ENCODE results near the gene WIZ. TPM values are rescaled to one million over a fixed set of nuclear protein-coding genes. Genes with fewer than 3 reads are reported as not detected.

The WIZ gene
- total RNA-seq, 1 donor from 2014 or later: 90.4 TPM

GRCh38 chr19:15466851-15467733 lies 17.3 kb upstream of the WIZ start:
- no peak for TF ChIP-seq CTCF (IDR thresholded peaks at IDR 0.05)
- intact Hi-C loops (cut with DNase I): no loop called here
- Histone ChIP-seq H3K4me1 (peaks cover 0 to 5% of the 10 kb centered on the region in 2 donors), H3K27ac (no peak overlapping the region), H3K4me3 (no peak overlapping the region), H3K27me3 (peaks cover 17% of the 10 kb centered on the region), H3K36me3 (no peaks in the 10 kb centered on the region), H3K9me3 (no peaks in the 10 kb centered on the region)
- no peak for DNase-seq (ENCODE audit: low spot score in 2 of 2)

GRCh38 chr19:15464394-15465385 lies 14.9 kb upstream of the WIZ start, which contains the start of gene RASAL3:
Gene RASAL3 (minus strand): TSS chr19:15464544. CDS start chr19:15464358, 186 bp downstream.
- Histone ChIP-seq H3K4me1 (peaks cover 0 to 4% of the 10 kb centered on the region in 2 donors), H3K4me3 (peak within 1 kb of the TSS; percentile 30 to 50), H3K27ac (no peak within 1 kb of the TSS), H3K36me3 (no peaks in the 10 kb centered on the region), H3K27me3 (peaks cover 8% of the 10 kb centered on the region), H3K9me3 (no peaks in the 10 kb centered on the region)
- no peak for TF ChIP-seq CTCF (IDR thresholded peaks at IDR 0.05)
- DNase-seq (ENCODE audit: low spot score in 2 of 2): no peak
- intact Hi-C loops (cut with DNase I): no loop called here

GRCh38 chr19:15463861-15464371 lies 14.2 kb upstream of the WIZ start:
- no peak for DNase-seq (ENCODE audit: low spot score in 2 of 2)
- Histone ChIP-seq H3K27ac (no peak overlapping the region), H3K36me3 (no peaks in the 10 kb centered on the region), H3K9me3 (no peaks in the 10 kb centered on the region), H3K4me3 (peak overlapping the region; percentile 30 to 50), H3K27me3 (peaks cover under 1% of the 10 kb centered on the region), H3K4me1 (no peaks in the 10 kb centered on the region)
- TF ChIP-seq CTCF (IDR thresholded peaks at IDR 0.05): no peak
- intact Hi-C loops (cut with DNase I): no loop called here

- no peaks in the 10 kb centered on the region for H3K9me3 ChIP-seq
- intact Hi-C loops (cut with DNase I): no loop called here
- TF ChIP-seq CTCF (IDR thresholded peaks at IDR 0.05): no peak
- no peak overlapping the region for H3K4me3 ChIP-seq
- H3K27ac ChIP-seq: no peak overlapping the region
- peaks cover 5% of the 10 kb centered on the region for H3K27me3 ChIP-seq
- H3K4me1 ChIP-seq: peaks cover 3% of the 10 kb centered on the region in 2 donors
- no peak for DNase-seq (ENCODE audit: low spot score in 2 of 2)
- H3K36me3 ChIP-seq: no peaks in the 10 kb centered on the region
These were observed 11.9 kb upstream of the WIZ start for GRCh38 chr19:15461694-15462093.

- Histone ChIP-seq H3K27me3 (peaks cover 10% of the 10 kb centered on the region), H3K4me1 (peaks cover 3 to 8% of the 10 kb centered on the region in 2 donors), H3K4me3 (peak overlapping the region; percentile 33 to 52), H3K27ac (no peak overlapping the region), H3K36me3 (no peaks in the 10 kb centered on the region), H3K9me3 (no peaks in the 10 kb centered on the region)
- no peak for DNase-seq (ENCODE audit: low spot score in 2 of 2)
- TF ChIP-seq CTCF (IDR thresholded peaks at IDR 0.05): no peak
- intact Hi-C loops (cut with DNase I): no loop called here
These were observed 8.1 kb upstream of the WIZ start for GRCh38 chr19:15457701-15458484.
